Activated T-cell treated with anti-CD3 and anti-CD28 coated beads, Interleukin-2, amount 50 U/mL, for 24 hours (primary cell): ENCODE measurements around the gene MARCHF4.

Source experiments
- DNase-seq: peaks from one replicate; pipeline ENCODE4 v3.0.0-alpha.2; 2020
- H3K27ac Mint-ChIP-seq: 2 replicates; pipeline ENCODE4 v1.8.0; 2020; ENCODE audit warnings: mild to moderate bottlenecking, mixed read lengths
- H3K27me3 Mint-ChIP-seq: 2 replicates; pipeline ENCODE4 v1.8.0; 2020; ENCODE audit warnings: mixed read lengths
- H3K36me3 Mint-ChIP-seq: 2 replicates; pipeline ENCODE4 v1.8.0; 2020; ENCODE audit warnings: low read depth, mixed read lengths
- H3K4me1 Mint-ChIP-seq: 2 replicates; pipeline ENCODE4 v1.8.0; 2020; ENCODE audit warnings: low read depth, mixed read lengths
- H3K4me3 Mint-ChIP-seq: 2 replicates; pipeline ENCODE4 v1.8.0; 2020; ENCODE audit warnings: mild to moderate bottlenecking, moderate library complexity, mixed read lengths
- H3K9me3 Mint-ChIP-seq: 2 replicates; pipeline ENCODE4 v1.8.0; 2020; ENCODE audit warnings: mixed read lengths

MARCHF4 gene

DNA sequence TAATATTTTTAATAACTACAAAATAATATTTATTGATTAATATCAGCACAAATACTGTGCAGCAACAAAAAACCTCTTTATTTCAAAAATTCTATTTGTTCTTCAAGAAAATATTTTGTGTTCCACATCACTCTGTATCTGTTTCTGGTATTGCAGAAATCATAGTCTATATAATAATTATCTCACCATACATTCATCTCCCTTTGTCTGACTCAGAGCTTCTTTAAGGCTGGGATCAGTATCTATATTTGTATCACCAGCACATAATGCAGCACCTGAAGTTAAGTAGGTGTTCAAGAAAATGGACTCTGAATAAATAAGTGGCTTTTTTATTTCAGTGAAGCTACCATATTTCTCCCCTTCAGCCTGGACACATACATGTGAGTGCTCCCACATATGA is 1.6 kb upstream of the MARCHF4 start:
- Mint-ChIP-seq H3K27me3 (peaks cover 41% of the 10 kb centered on the region), H3K27ac (no peak overlapping the region), H3K36me3 (no peaks in the 10 kb centered on the region), H3K9me3 (no peaks in the 10 kb centered on the region), H3K4me1 (peaks cover 24% of the 10 kb centered on the region), H3K4me3 (no peak overlapping the region)
- DNase-seq, result no peak

DNA sequence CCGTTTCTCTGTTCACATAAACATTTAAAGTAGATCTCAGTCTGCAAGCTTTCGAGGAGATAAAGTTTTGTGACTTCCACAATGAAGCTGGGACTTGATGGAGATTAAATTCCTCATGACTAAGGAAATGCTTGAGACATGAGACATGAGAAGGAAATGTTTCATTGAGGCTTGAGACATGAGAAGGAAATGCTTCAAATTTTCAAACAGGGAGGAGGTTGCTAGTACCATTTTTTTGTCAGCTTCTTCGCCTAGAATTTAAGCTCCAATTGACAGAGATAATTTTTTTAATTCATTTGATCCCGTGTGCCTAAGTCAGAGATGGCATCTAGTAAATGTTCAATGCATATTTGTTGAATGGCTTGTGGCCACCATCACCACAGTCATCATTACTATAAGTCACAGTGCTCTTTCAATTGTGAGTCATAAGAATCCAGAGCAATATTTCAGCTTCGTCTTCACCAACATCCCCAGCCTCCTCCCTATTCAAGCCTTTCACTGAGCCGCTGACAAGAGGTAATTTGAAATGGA is 543 bp upstream of the MARCHF4 start:
- H3K4me1 Mint-ChIP-seq, result peaks cover 24% of the 10 kb centered on the region
- no peak for DNase-seq
- no peak overlapping the region for H3K27ac Mint-ChIP-seq
- H3K9me3 Mint-ChIP-seq, result no peaks in the 10 kb centered on the region
- peaks cover 51% of the 10 kb centered on the region for H3K27me3 Mint-ChIP-seq
- no peaks in the 10 kb centered on the region for H3K36me3 Mint-ChIP-seq
- H3K4me3 Mint-ChIP-seq, result no peak overlapping the region

DNA sequence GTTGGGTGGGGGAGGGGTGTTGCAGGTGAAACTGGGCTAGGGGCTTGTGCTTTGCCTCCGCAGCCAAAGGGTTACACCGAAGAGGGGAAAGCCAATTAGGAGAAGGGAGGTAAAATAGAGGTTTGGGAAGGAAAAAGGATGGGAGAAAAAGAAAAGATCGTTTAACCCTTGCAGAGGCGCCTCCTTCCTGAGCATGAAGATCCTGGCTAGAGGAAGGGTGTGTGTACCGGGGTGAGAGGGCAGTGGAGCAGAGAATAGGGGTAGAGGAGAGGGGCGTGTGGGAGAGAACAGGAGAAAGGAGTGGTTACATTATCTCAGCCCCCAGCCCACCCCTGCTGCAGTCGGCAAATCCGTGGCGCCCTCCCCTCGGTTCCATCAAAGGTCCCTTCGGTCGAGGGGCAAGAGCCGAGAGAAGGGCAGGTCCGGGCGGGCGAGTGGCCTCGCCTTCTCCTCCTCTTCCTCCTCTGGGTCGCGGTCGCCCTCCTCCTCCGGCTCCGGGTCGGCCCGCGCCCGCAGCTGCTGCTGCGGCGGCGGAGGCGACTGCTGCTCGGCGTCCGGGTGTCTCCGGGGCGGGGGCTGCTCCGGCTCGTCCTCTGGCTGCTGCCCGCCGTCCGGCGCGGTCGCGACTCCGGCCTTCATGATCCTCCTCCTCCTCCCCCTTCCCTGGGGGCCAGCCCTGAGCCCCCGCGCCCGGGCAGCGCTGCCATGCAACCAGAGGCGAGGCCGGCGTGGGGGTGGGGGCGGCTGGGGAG is 1.1 kb downstream of the MARCHF4 start:
- Mint-ChIP-seq H3K27ac (no peak overlapping the region), H3K9me3 (no peaks in the 10 kb centered on the region), H3K4me3 (no peak overlapping the region), H3K27me3 (peaks cover 64% of the 10 kb centered on the region), H3K4me1 (peaks cover 24% of the 10 kb centered on the region), H3K36me3 (no peaks in the 10 kb centered on the region)
- no peak for DNase-seq

DNA sequence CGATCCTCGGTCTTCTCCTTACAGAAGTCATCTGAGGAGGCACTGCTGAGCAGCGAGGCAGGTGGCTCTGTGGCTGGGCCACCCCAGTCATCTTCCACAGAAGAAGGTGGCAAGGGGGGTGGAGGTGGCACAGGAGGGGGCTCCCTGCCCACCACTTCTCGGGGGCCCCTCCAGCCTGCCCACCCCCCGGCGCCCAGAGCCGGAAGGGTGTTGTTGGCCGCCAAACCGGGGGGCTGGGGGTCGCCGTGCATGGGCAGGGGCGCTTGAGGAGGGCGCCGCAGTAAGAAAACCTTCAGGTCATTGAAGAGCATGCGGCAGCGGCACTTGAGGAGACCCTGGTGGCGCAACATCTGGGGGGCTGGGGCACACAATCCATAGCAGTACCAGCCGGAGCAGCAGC is 2.5 kb downstream of the MARCHF4 start:
- Mint-ChIP-seq H3K27ac (no peak overlapping the region), H3K9me3 (no peaks in the 10 kb centered on the region), H3K4me1 (peaks cover 24% of the 10 kb centered on the region), H3K4me3 (no peak overlapping the region), H3K36me3 (no peaks in the 10 kb centered on the region), H3K27me3 (peaks cover 64% of the 10 kb centered on the region)
- DNase-seq, result no peak

DNA sequence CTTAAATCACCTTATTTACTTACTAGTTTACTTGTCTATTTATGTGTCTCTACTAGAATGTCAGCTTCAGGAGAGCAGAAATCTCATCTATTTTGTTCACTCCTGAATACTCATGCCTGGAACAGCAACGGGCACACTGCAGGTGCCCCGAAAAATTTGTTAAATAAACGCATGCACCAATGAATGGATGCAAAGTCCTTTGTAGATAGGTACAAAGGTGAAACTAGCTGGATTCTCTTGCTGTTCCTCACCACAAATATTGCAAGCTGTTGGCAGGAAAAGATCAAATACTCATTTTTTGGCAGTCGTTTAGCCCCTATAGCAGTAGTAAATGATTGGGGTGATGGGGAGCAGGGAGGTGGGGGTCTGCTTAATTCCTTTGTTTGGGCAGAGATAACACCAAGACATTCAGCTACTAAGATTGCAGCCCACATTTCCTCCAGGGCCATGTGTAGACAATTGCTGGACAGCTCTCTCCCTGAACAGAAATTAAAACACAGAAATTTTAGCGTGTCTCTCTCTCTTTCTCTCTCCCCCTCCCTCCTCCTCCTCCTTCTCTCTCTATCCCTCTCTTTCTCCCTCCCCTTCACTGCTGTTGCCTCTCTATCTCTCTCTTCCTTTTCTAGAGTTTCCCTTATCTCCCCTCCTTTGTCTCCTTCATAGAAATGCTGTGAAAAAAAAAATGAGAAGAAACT is 5.4 kb downstream of the MARCHF4 start:
- no peaks in the 10 kb centered on the region for H3K9me3 Mint-ChIP-seq
- peaks cover 45% of the 10 kb centered on the region for H3K27me3 Mint-ChIP-seq

DNA sequence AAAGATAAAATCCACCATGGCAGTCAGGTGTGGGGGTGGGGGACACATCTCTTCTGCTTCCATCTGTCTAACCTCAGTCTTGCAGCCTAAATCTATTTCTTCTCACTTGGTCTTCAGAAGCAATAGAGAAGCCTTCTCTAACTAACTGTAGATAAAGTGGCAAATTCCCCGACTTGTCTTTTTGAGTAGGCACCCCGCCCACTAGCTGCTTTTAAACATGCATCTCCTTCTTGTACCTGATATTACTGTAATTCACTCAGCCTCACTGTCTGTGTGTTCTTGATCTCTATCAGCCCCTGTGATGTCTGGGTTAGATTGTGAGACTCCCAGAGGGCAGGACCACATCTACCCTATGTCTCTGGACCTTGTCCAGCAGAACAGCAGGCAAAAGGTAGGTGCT is 6.8 kb downstream of the MARCHF4 start:
- no peaks in the 10 kb centered on the region for H3K9me3 Mint-ChIP-seq
- no peak overlapping the region for H3K4me3 Mint-ChIP-seq
- H3K27ac Mint-ChIP-seq, result no peak overlapping the region
- no peaks in the 10 kb centered on the region for H3K36me3 Mint-ChIP-seq
- peaks cover 1% of the 10 kb centered on the region for H3K4me1 Mint-ChIP-seq
- DNase-seq, result no peak
- peaks cover 37% of the 10 kb centered on the region for H3K27me3 Mint-ChIP-seq

More for the DNA sequence above, 5.4 kb downstream of the MARCHF4 start:
- H3K4me1 Mint-ChIP-seq, result peaks cover 8% of the 10 kb centered on the region
- H3K4me3 Mint-ChIP-seq, result no peak overlapping the region
- no peak overlapping the region for H3K27ac Mint-ChIP-seq
- no peak for DNase-seq
- no peaks in the 10 kb centered on the region for H3K36me3 Mint-ChIP-seq

DNA sequence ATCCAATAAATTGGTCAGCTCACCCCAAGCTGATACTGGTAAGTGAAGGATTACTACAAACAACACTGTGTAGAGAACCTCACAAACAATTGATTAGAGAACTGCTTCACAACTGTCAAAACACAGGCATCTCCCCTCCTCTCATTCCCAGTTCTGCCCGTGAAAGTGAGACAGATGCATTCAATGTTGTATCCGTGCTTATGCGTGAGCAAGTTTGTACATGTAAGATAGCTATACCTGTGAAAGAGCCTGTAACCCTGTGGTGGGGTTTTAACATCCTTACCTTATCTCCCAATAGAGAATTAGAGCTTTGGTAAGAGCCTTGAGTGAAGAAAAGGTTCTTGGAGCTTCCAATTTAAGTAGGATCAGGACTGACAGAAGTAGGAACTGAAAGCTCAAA is 9.1 kb downstream of the MARCHF4 start:
- Mint-ChIP-seq H3K4me3 (no peak overlapping the region), H3K36me3 (no peaks in the 10 kb centered on the region), H3K27ac (no peak overlapping the region), H3K9me3 (no peaks in the 10 kb centered on the region), H3K27me3 (peaks cover 16% of the 10 kb centered on the region), H3K4me1 (no peaks in the 10 kb centered on the region)
- DNase-seq, result no peak

DNA sequence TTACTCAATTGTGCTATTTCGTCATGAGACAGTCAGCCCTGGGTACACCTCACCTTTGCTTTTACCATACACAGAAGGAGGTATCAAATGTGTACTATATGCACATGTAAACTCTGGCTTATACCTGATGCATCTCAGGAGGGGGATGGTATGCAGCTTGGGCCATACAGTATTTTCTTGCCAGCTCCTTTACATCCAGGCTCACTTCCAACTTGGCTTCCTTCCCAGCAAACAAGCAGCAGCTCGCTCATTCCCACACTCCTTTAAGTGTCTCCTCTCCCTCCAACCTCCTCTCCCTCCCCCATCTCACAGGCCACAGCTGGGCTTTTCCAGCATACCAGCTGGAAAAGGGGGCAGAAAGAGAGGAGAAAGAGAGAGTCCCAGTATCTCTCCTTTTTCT is 9.6 kb downstream of the MARCHF4 start:
- H3K36me3 Mint-ChIP-seq, result no peaks in the 10 kb centered on the region
- H3K27me3 Mint-ChIP-seq, result peaks cover 11% of the 10 kb centered on the region
- DNase-seq, result no peak

DNA sequence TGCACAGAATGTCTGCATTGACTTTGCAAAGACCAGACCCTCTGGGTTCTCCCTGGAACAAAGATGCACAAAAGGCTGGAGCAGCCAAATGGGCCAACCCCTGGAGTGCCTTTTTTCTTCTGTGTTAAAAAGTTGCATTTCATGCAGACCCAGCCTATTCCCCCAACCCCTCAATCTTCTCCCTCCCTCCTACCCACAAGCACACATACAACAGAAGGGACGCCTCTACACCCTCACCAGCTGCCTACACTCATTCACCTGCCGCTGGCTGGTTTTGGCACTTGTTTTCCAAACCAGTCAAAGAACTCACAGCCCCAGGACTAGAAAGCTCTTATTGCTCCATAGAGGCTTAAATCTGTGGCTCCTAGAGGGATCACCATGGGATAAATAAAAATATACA is 16.6 kb downstream of the MARCHF4 start:
- DNase-seq, result no peak
- no peaks in the 10 kb centered on the region for H3K9me3 Mint-ChIP-seq
- H3K27ac Mint-ChIP-seq, result no peak overlapping the region
- no peaks in the 10 kb centered on the region for H3K36me3 Mint-ChIP-seq
- no peaks in the 10 kb centered on the region for H3K27me3 Mint-ChIP-seq
- no peak overlapping the region for H3K4me3 Mint-ChIP-seq
- H3K4me1 Mint-ChIP-seq, result peaks cover 39% of the 10 kb centered on the region

More for the DNA sequence above, 9.6 kb downstream of the MARCHF4 start:
- no peak overlapping the region for H3K4me3 Mint-ChIP-seq
- H3K27ac Mint-ChIP-seq, result no peak overlapping the region
- H3K9me3 Mint-ChIP-seq, result no peaks in the 10 kb centered on the region
- no peaks in the 10 kb centered on the region for H3K4me1 Mint-ChIP-seq

DNA sequence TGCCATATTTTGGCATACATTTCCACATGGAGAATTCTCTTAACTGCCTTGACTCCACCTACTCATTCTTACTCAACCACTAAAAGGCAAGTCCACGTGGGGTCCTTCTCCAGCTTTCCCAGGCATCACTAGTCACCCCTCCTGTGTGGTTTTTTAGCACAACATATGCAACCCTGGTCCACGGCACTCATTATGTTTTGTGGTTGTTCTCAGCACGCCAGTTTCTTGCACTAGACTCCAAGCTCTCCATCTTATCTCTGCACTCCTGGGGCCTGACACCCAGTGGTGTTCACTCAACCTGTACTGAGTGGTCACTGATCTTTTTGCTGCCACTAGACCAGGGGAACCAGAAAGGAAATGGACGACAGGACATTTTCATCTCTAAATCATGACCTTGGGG is 18.0 kb downstream of the MARCHF4 start:
- DNase-seq, result no peak
- no peak overlapping the region for H3K27ac Mint-ChIP-seq
- H3K4me3 Mint-ChIP-seq, result no peak overlapping the region
- no peaks in the 10 kb centered on the region for H3K9me3 Mint-ChIP-seq
- H3K36me3 Mint-ChIP-seq, result no peaks in the 10 kb centered on the region
- H3K27me3 Mint-ChIP-seq, result no peaks in the 10 kb centered on the region
- peaks cover 53% of the 10 kb centered on the region for H3K4me1 Mint-ChIP-seq

DNA sequence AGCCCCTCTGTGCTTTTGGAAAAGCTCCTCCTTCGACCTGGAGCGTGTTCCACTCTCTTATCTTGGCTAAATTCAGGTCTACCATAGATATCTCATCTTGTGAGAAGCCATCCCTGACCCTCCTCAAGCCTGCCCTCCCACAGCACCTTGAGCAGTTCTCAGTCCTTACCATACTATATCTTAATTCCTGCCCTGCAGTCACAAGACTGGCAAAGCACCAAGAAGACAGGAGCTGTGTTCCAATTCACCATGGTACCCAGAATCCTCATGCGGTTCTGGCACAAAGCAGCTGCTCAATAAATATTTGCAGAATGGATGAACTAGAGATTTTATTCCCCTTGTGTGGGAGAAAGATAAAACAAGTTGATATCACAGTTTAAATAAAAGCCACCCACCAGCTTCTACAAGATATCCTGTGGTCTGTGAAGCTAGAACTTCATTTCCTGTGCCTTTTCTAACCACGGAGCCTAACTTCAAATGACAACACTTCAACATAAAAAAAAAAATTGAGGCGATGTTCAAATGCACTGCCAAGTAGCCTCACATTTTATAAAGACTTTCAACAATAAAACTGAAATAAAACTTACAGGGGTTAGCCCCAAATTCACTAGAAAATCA is 19.5 kb downstream of the MARCHF4 start:
- H3K4me1 Mint-ChIP-seq, result peaks cover 66% of the 10 kb centered on the region
- H3K9me3 Mint-ChIP-seq, result no peaks in the 10 kb centered on the region
- no peaks in the 10 kb centered on the region for H3K27me3 Mint-ChIP-seq
- H3K36me3 Mint-ChIP-seq, result no peaks in the 10 kb centered on the region
- peak overlapping the region; percentile 47 for H3K4me3 Mint-ChIP-seq
- no peak for DNase-seq
- peak overlapping the region; percentile 77 for H3K27ac Mint-ChIP-seq

DNA sequence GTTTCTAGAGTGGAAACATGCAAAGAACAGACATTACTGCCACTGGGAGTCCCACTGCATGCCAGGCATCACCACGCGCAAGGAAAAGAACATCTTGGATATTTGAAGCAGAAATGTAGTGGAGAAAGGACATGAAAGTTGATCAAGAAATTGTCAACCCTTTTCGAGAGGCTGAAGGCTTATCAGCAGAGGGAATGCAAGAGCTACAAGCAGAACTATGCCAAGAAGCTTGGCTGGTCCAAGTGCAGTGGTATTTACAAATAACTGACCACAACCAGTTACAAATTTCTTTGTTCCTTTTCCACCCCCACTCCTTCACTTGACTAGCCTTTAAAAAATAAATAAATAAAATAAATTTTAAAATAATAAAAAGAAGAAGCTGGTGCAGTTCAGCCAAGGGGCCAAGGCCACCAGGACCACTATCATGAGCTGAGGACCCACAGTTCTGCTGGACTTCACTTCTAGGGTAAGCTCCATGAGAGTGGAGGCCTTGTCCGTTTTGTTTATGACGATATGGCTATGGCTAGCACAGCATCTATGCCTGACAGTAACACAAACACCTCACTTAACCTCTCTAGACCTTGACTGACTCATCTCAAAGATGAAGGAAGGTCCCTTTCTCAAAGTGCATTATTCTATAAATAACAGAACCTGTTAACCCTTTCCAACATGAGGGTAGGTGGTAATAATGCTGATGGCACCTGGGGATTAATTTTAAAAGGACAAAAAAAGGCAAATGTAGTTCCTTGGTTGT is 20.9 kb downstream of the MARCHF4 start:
- H3K4me3 Mint-ChIP-seq, result no peak overlapping the region
- no peak for DNase-seq
- no peaks in the 10 kb centered on the region for H3K9me3 Mint-ChIP-seq
- no peaks in the 10 kb centered on the region for H3K36me3 Mint-ChIP-seq
- peak overlapping the region; percentile 79 for H3K27ac Mint-ChIP-seq
- H3K4me1 Mint-ChIP-seq, result peaks cover 80% of the 10 kb centered on the region
- no peaks in the 10 kb centered on the region for H3K27me3 Mint-ChIP-seq

DNA sequence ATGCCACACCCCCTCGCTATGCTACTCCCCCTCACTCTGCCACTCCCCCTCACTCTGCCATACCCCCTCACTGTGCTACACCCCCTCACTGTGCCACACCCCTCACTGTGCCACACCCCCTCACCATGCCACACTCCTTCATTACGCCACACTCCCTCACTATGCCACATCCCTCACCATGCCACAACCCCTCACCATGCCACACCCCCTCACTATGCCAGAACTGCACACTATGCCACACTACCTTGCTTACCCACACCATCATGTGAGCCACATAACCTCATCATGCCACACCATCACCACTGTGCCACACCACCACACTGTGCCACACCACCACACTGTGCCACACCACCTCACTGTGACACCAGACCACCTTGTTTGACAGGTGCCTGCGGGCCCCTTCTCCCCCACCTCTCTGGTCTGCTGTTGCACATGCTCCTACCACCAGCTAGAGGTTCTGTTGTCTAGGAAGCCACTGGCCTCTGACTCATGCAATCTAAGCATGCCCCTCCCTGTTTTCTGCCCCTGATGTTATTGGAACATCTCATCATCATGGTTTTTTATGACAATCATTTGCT is 22.0 kb downstream of the MARCHF4 start:
- H3K4me3 Mint-ChIP-seq, result no peak overlapping the region
- peaks cover 86% of the 10 kb centered on the region for H3K4me1 Mint-ChIP-seq
- no peaks in the 10 kb centered on the region for H3K27me3 Mint-ChIP-seq

DNA sequence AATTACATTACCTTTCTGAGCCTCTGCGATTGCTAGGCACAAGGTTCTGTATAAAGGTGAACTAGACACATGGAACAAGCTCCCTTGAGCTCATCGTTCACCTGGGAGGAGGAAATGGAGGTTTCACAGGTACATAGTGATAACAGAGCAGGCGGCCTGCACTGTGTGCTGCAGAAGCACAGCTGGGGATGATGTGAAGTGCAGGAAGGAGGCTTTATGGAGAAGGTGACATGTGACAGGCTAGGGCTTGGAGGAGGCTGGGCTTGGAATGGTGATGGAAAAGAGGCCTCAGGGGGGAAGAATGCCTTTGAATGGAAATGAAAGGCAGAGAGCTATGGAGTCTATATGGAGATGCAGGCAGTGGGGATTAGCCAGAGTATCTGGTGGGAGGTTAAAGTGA is 22.9 kb downstream of the MARCHF4 start:
- Mint-ChIP-seq H3K9me3 (no peaks in the 10 kb centered on the region), H3K4me3 (peak overlapping the region; percentile 1), H3K27ac (peak overlapping the region; percentile 63), H3K36me3 (no peaks in the 10 kb centered on the region), H3K4me1 (peaks cover 88% of the 10 kb centered on the region), H3K27me3 (no peaks in the 10 kb centered on the region)
- no peak for DNase-seq

More for the DNA sequence above, 22.0 kb downstream of the MARCHF4 start:
- Mint-ChIP-seq H3K36me3 (no peaks in the 10 kb centered on the region), H3K27ac (peak overlapping the region; percentile 79), H3K9me3 (no peaks in the 10 kb centered on the region)
- peak; percentile 48 for DNase-seq
